Lower leg skin (tissue), 3 donors: Measurements from ENCODE around the gene SEPTIN12.

ENCODE experiments used
- POLR2A ChIP-seq, 2 donors: fragments of 450-650 bp; IDR thresholded peaks; one replicate each; pipeline ENCODE4 v1.6.1; 2016 to 2017; ENCODE audit warnings: antibody characterized with exemption in 2 of 2, mild to moderate bottlenecking in 1 of 2, moderate library complexity in 1 of 2
- TF ChIP-seq, protein P1 (sequence below), 3 donors: fragments of 450-650 bp; IDR thresholded peaks; one replicate each; pipeline ENCODE4 v1.5.1; 2016; ENCODE audit warnings: antibody characterized with exemption in 3 of 3, mild to moderate bottlenecking in 3 of 3, moderate library complexity in 2 of 3

DNA sequence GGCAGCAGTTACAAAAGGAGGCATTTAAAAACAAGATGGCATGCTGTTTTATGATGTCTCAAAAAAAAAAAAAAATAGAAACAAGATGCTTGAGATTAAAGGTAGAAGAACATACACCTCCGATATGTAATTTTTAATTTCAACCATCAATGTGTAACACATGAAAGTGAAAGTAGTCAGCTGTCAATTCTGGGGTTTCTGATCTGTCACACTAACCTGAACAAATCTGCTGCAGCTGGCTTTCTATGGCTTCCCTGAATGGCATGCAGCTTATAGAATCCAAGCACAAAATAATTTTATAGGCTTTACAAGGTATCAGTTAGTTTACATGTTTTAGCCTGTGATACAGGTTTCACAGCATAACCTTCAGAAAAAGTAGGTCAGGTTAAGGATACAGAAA lies 45.4 kb upstream of the SEPTIN12 start:
- TF ChIP-seq, protein P1, sequence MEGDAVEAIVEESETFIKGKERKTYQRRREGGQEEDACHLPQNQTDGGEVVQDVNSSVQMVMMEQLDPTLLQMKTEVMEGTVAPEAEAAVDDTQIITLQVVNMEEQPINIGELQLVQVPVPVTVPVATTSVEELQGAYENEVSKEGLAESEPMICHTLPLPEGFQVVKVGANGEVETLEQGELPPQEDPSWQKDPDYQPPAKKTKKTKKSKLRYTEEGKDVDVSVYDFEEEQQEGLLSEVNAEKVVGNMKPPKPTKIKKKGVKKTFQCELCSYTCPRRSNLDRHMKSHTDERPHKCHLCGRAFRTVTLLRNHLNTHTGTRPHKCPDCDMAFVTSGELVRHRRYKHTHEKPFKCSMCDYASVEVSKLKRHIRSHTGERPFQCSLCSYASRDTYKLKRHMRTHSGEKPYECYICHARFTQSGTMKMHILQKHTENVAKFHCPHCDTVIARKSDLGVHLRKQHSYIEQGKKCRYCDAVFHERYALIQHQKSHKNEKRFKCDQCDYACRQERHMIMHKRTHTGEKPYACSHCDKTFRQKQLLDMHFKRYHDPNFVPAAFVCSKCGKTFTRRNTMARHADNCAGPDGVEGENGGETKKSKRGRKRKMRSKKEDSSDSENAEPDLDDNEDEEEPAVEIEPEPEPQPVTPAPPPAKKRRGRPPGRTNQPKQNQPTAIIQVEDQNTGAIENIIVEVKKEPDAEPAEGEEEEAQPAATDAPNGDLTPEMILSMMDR (IDR thresholded peaks at IDR 0.05), result no peak
- no peak for TF ChIP-seq POLR2A (IDR thresholded peaks at IDR 0.05)
